Neuronal stem cell (in vitro differentiated cells): ENCODE measurements around the gene FPR3.
A peak's percentile ranks its signal among the peaks of the same experiment; 100 is the strongest.

Experiments
- DNase-seq: peaks from one replicate; pipeline ENCODE4 v3.0.0-alpha.2; 2013; ENCODE audit warnings: low spot score
- H2AFZ ChIP-seq: one replicate; pipeline ENCODE4 v1.6.1; 2013; ENCODE audit warnings: mild to moderate bottlenecking, low read length, inconsistent platforms
- H2AK5ac ChIP-seq: 2 replicates; pipeline ENCODE4 v1.6.1; 2013; ENCODE audit warnings: low read depth, mild to moderate bottlenecking, inconsistent platforms, low read length, moderate library complexity, mixed read lengths
- H2BK120ac ChIP-seq: 2 replicates; pipeline ENCODE4 v1.6.1; 2013; ENCODE audit warnings: low read depth, mild to moderate bottlenecking, inconsistent platforms, low read length, moderate library complexity, mixed read lengths
- H2BK12ac ChIP-seq: one replicate; pipeline ENCODE4 v1.6.1; 2013; ENCODE audit warnings: low read length, inconsistent platforms
- H2BK15ac ChIP-seq: 2 replicates; pipeline ENCODE4 v1.6.1; 2013; ENCODE audit warnings: mild to moderate bottlenecking, low read length, inconsistent platforms, mixed read lengths
- H2BK5ac ChIP-seq: one replicate; pipeline ENCODE4 v1.6.1; 2013; ENCODE audit warnings: inconsistent platforms, mild to moderate bottlenecking, low read length, moderate library complexity
- H3K14ac ChIP-seq: one replicate; pipeline ENCODE4 v1.6.1; 2013; ENCODE audit warnings: low read length, inconsistent platforms
- H3K18ac ChIP-seq: 2 replicates; pipeline ENCODE4 v1.6.1; 2013; ENCODE audit warnings: low read length, inconsistent platforms
- H3K23ac ChIP-seq: 2 replicates; pipeline ENCODE4 v1.6.1; 2013; ENCODE audit warnings: low read depth, mild to moderate bottlenecking, mixed read lengths, low read length, inconsistent platforms; ENCODE audit not compliant: poor library complexity
- H3K27ac ChIP-seq: replicated peaks from 3 replicates; pipeline ENCODE4 v1.5.1; 2013; ENCODE audit warnings: low read length, inconsistent platforms
- H3K27me3 ChIP-seq, 3 experiments: 2 replicates each; pipeline ENCODE4 v1.6.1; 2013; ENCODE audit warnings: low read length in 3 of 3, mild to moderate bottlenecking in 2 of 3, inconsistent platforms in 1 of 3, low read depth in 1 of 3, mixed read lengths in 1 of 3, moderate library complexity in 1 of 3; ENCODE audit not compliant: control insufficient read depth in 3 of 3, insufficient read depth in 3 of 3
- H3K36me3 ChIP-seq, 2 donors: replicated peaks in 1 of 2; 2 replicates each; pipeline ENCODE4 v1.6.1; 2013; ENCODE audit warnings: low read length in 2 of 2; ENCODE audit not compliant: control insufficient read depth in 2 of 2, insufficient read depth in 2 of 2
- H3K4ac ChIP-seq: 2 replicates; pipeline ENCODE4 v1.6.1; 2013; ENCODE audit warnings: inconsistent platforms, mild to moderate bottlenecking, low read length, moderate library complexity
- H3K4me1 ChIP-seq, 2 donors: 1 replicate in 1 of 2; 2 replicates in 1 of 2; pipeline ENCODE4 v1.6.1; 2013; ENCODE audit warnings: low read length in 2 of 2, low read depth in 1 of 2; ENCODE audit not compliant: control insufficient read depth in 2 of 2, insufficient read depth in 1 of 2
- H3K4me2 ChIP-seq: one replicate; pipeline ENCODE4 v1.6.1; 2013; ENCODE audit warnings: mild to moderate bottlenecking, low read length, inconsistent platforms; ENCODE audit not compliant: insufficient read depth, poor library complexity, severe bottlenecking
- H3K4me3 ChIP-seq, 2 donors: 2 replicates each; pipeline ENCODE4 v1.5.1; 2013; ENCODE audit warnings: low read length in 2 of 2, mild to moderate bottlenecking in 2 of 2, inconsistent platforms in 1 of 2, moderate library complexity in 1 of 2
- H3K79me1 ChIP-seq: one replicate; pipeline ENCODE4 v1.6.1; 2013; ENCODE audit warnings: low read depth, mild to moderate bottlenecking, inconsistent platforms, low read length, moderate library complexity
- H3K9ac ChIP-seq: one replicate; pipeline ENCODE4 v1.6.1; 2013; ENCODE audit warnings: mild to moderate bottlenecking, low read depth, low read length, inconsistent platforms; ENCODE audit not compliant: poor library complexity
- H3K9me3 ChIP-seq, 2 donors: replicated peaks in 1 of 2; 2 replicates each; pipeline versions ENCODE3 to v1.6.1; 2013; ENCODE audit warnings: low read length in 2 of 2, mild to moderate bottlenecking in 2 of 2, inconsistent platforms in 1 of 2, low read depth in 1 of 2, mixed read lengths in 1 of 2, moderate library complexity in 1 of 2; ENCODE audit not compliant: control insufficient read depth in 2 of 2, insufficient read depth in 1 of 2
- H4K8ac ChIP-seq: one replicate; pipeline ENCODE4 v1.6.1; 2013; ENCODE audit warnings: low read depth, mild to moderate bottlenecking, inconsistent platforms, low read length, moderate library complexity
- H4K91ac ChIP-seq: one replicate; pipeline ENCODE4 v1.6.1; 2013; ENCODE audit warnings: low read length, low read depth, mild to moderate bottlenecking, inconsistent platforms; ENCODE audit not compliant: poor library complexity
- WGBS, 2 donors: extraction: QIAGEN DNeasy Blood & Tissue Kit; methylation state at CpG; one replicate each; pipeline ENCODE4 v1.1.7; 2013; ENCODE audit warnings: missing lambda C conversion rate in 2 of 2, mixed read lengths in 1 of 2; ENCODE audit not compliant: insufficient read length in 2 of 2, insufficient replicate concordance in 1 of 2; ENCODE audit errors: extremely low coverage in 2 of 2; 5-methylcytosine and 5-hydroxymethylcytosine counted together

The FPR3 gene

GRCh38 chr19:51786646-51787494 lies 8.1 kb upstream of the FPR3 start:
- Histone ChIP-seq H3K4me3 (no peak overlapping the region), H3K27ac (no peak overlapping the region), H3K9ac (no peak overlapping the region), H2BK12ac (no peak overlapping the region), H3K9me3 (peaks cover 0 to 2% of the 10 kb centered on the region in 2 donors), H4K91ac (no peak overlapping the region), H3K4me1 (no peaks in the 10 kb centered on the region), H3K23ac (no peak overlapping the region), H4K8ac (no peak overlapping the region), H3K79me1 (no peaks in the 10 kb centered on the region), H3K14ac (no peak overlapping the region), H3K18ac (no peak overlapping the region), H3K4ac (no peak overlapping the region), H3K27me3 (peaks cover 0 to 2% (median 0%) of the 10 kb centered on the region in 3 experiments), H3K36me3 (no peaks in the 10 kb centered on the region), H2BK5ac (no peak overlapping the region), H2AK5ac (no peak overlapping the region), H2AFZ (no peak overlapping the region), H2BK15ac (no peak overlapping the region), H3K4me2 (no peak overlapping the region), H2BK120ac (no peak overlapping the region)
- WGBS, 2 donors, result no CpG with 5 or more reads among the region's 6 CpGs
- DNase-seq, result no peak

- Histone ChIP-seq H3K27ac (no peak overlapping the region), H3K9me3 (peaks cover 0 to 2% of the 10 kb centered on the region in 2 donors), H3K27me3 (no peaks in the 10 kb centered on the region), H3K18ac (no peak overlapping the region), H2AFZ (no peak overlapping the region), H3K4ac (no peak overlapping the region), H3K23ac (no peak overlapping the region), H2BK15ac (no peak overlapping the region), H2BK120ac (no peak overlapping the region), H2BK12ac (no peak overlapping the region), H3K79me1 (no peaks in the 10 kb centered on the region), H2AK5ac (no peak overlapping the region), H3K9ac (no peak overlapping the region), H4K8ac (no peak overlapping the region), H3K14ac (no peak overlapping the region), H2BK5ac (no peak overlapping the region), H3K4me1 (no peaks in the 10 kb centered on the region), H3K36me3 (no peaks in the 10 kb centered on the region), H3K4me3 (no peak overlapping the region), H3K4me2 (no peak overlapping the region), H4K91ac (no peak overlapping the region)
- no peak for DNase-seq
- WGBS, 2 donors, result no CpG with 5 or more reads among the region's 2 CpGs
Observed at GRCh38 chr19:51788029-51788428, 6.9 kb upstream of the FPR3 start.

- H4K8ac ChIP-seq, result no peak overlapping the region
- H2BK120ac ChIP-seq, result no peak overlapping the region
- H3K9ac ChIP-seq, result no peak overlapping the region
- no peak overlapping the region for H4K91ac ChIP-seq
- peaks cover 0 to 2% of the 10 kb centered on the region in 2 donors for H3K9me3 ChIP-seq
- no peak overlapping the region for H2BK12ac ChIP-seq
- H2BK15ac ChIP-seq, result no peak overlapping the region
- no peak overlapping the region for H3K14ac ChIP-seq
- no peak overlapping the region for H3K18ac ChIP-seq
- no CpG with 5 or more reads among the region's 6 CpGs for WGBS, 2 donors
- peak overlapping the region in 1 of 2 donors; percentile 64 for H3K4me3 ChIP-seq
- no peaks in the 10 kb centered on the region for H3K27me3 ChIP-seq
- H3K4ac ChIP-seq, result no peak overlapping the region
- H2BK5ac ChIP-seq, result no peak overlapping the region
- no peaks in the 10 kb centered on the region for H3K4me1 ChIP-seq
- no peak overlapping the region for H2AK5ac ChIP-seq
- peak overlapping the region; percentile 59 for H3K23ac ChIP-seq
- H3K36me3 ChIP-seq, result no peaks in the 10 kb centered on the region
- H3K79me1 ChIP-seq, result no peaks in the 10 kb centered on the region
- DNase-seq, result no peak
- H2AFZ ChIP-seq, result no peak overlapping the region
- H3K4me2 ChIP-seq, result no peak overlapping the region
- no peak overlapping the region for H3K27ac ChIP-seq
Observed at GRCh38 chr19:51789061-51789795, 5.7 kb upstream of the FPR3 start.

GRCh38 chr19:51792932-51793331 lies 2.0 kb upstream of the FPR3 start:
- H3K4me1 ChIP-seq, result no peaks in the 10 kb centered on the region
- H3K14ac ChIP-seq, result no peak overlapping the region
- H3K27me3 ChIP-seq, result no peaks in the 10 kb centered on the region
- H3K18ac ChIP-seq, result no peak overlapping the region
- H3K4me3 ChIP-seq, result no peak overlapping the region
- H3K79me1 ChIP-seq, result no peaks in the 10 kb centered on the region
- no peak overlapping the region for H2AFZ ChIP-seq
- no peak overlapping the region for H3K23ac ChIP-seq
- H3K4me2 ChIP-seq, result no peak overlapping the region
- DNase-seq, result no peak
- no CpG with 5 or more reads among the region's 2 CpGs for WGBS, 2 donors
- H2BK15ac ChIP-seq, result no peak overlapping the region
- H3K9me3 ChIP-seq, result peaks cover 0 to 3% of the 10 kb centered on the region in 2 donors
- no peak overlapping the region for H3K27ac ChIP-seq
- H2BK12ac ChIP-seq, result no peak overlapping the region
- H2BK5ac ChIP-seq, result no peak overlapping the region
- no peak overlapping the region for H4K8ac ChIP-seq
- H2AK5ac ChIP-seq, result no peak overlapping the region
- H3K9ac ChIP-seq, result no peak overlapping the region
- no peak overlapping the region for H4K91ac ChIP-seq
- no peak overlapping the region for H3K4ac ChIP-seq
- no peaks in the 10 kb centered on the region for H3K36me3 ChIP-seq
- H2BK120ac ChIP-seq, result no peak overlapping the region
